Measurements from ENCODE around the gene GOLGA2. TPM values are rescaled to one million over a fixed set of nuclear protein-coding genes. Genes with fewer than 3 reads are reported as not detected.

Gene GOLGA2
- total RNA-seq, 3 donors from 2014 or later: 87.7 to 121 (median 97.5) TPM

DNA sequence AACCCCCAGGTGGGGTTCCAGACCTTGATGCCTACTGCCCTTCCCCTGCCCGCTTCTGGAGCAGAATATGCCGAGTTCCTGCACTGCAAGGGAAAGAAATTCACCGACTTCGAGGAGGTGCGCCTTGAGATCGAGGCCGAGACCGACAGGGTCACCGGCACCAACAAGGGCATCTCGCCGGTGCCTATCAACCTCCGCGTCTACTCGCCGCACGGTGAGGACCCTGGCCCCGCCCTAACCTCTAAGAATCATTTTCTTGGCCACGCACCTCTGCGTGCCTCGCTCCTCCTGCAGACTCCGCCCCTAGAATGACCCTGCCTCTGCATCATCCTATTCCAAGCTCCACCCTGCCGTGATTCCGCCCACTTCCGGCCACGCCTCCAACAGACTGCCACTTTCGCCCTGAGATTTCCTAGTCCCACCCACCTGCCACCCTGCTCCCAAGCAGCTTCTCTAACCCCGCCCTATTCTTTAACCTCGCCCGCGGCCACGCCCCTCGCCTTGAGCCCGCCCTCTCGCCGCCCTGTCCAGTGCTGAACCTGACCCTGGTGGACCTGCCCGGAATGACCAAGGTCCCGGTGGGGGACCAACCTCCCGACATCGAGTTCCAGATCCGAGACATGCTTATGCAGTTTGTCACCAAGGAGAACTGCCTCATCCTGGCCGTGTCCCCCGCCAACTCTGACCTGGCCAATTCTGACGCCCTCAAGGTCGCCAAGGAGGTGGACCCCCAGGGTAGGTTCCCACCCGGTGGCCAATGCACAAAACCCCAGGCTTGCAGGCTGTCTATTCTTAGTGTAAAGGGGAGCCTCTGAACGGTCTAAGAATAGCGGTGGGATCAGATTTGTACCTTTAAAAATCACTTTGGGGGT, 57.1 kb downstream of the GOLGA2 start:
- H3K9me3 ChIP-seq: no peaks in the 10 kb centered on the region
- intact Hi-C loops (cut with DNase I; ENCODE audit: low total_unique reads): loop anchor here (5.0 kb wide), 1 partner anchor 534 kb away; no protein-coding TSS in a partner anchor
- peak; percentile 95 to 96 for DNase-seq (ENCODE audit: low spot score in 2 of 2)
- no peaks in the 10 kb centered on the region for H3K36me3 ChIP-seq
- H3K27me3 ChIP-seq: no peaks in the 10 kb centered on the region
- no peak for TF ChIP-seq POLR2A (IDR thresholded peaks at IDR 0.05)
- TF ChIP-seq CTCF (IDR thresholded peaks at IDR 0.05): peak in 2 of 3 donors; percentile 18 to 19
- peak overlapping the region; percentile 23 to 63 (median 38) for H3K4me3 ChIP-seq
- no peaks in the 10 kb centered on the region for H3K4me1 ChIP-seq
- peak overlapping the region; percentile 35 to 53 for H3K27ac ChIP-seq

DNA sequence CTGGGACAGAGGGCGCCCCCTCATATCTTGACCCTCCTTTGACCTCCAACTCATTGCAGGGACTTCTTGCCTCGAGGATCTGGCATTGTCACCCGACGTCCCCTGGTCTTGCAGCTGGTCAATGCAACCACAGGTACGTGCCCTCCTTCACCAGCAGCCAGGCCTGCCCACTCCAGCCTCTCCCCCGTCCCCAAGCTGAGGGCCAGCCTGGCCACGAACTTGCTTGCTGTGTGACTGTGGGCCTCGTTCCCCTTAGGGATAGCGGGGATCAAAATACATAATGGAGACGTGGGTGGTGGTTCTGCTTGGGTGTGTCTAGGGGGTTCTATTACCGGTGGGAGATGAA, 57.7 kb downstream of the GOLGA2 start:
- intact Hi-C loops (cut with DNase I; ENCODE audit: low total_unique reads): loop anchor here (5.0 kb wide), 1 partner anchor 534 kb away; no protein-coding TSS in a partner anchor
- Histone ChIP-seq H3K36me3 (no peaks in the 10 kb centered on the region), H3K27ac (peak overlapping the region; percentile 35 to 53), H3K9me3 (no peaks in the 10 kb centered on the region), H3K27me3 (no peaks in the 10 kb centered on the region), H3K4me3 (peak overlapping the region; percentile 23 to 63 (median 38)), H3K4me1 (no peaks in the 10 kb centered on the region)
- no peak for DNase-seq (ENCODE audit: low spot score in 2 of 2)
- TF ChIP-seq POLR2A (IDR thresholded peaks at IDR 0.05) (no peak), CTCF (IDR thresholded peaks at IDR 0.05) (no peak), POLR2AphosphoS5 (IDR thresholded peaks at IDR 0.05) (no peak)

DNA sequence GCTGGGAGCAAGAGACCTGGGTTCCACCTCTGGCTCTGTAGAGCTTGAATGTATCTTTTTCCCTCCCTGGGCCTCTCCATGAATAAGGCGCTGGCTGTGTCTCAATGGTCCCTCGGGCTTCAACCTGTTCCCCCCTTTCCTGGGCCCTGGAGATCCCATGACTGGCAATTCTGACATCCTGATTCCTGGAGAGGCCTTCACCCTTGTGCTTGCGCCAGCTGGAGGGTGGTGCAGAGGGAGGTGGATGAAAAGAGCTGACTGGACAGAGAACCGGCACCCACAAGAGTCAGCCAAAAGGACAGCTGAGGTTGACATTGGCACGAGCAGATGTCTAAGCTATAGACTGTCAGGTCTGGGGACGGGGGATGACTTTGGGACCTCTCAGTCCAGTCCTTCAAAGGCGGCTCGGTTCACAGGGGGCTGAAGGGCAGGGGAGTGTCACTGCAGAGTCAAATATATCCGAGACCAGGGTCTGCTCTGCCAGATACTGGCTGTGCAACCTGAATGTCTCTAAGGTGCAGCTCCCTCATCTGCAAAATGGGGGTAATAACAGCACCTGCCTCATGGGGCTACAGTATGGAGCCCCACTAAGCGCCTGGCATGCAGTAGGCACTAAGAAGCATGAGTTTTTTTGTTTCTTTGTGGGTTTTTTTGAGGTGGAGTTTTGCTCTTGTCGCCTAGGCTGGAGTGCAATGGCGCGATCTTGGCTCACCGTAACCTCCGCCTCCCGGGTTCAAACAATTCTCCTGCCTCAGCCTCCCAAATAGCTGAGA, 58.8 kb downstream of the GOLGA2 start:
- intact Hi-C loops (cut with DNase I; ENCODE audit: low total_unique reads): loop anchor here (5.0 kb wide), 1 partner anchor 535 kb away; no protein-coding TSS in a partner anchor
- H3K4me3 ChIP-seq: no peak overlapping the region
- TF ChIP-seq CTCF (IDR thresholded peaks at IDR 0.05) (no peak), POLR2A (IDR thresholded peaks at IDR 0.05) (no peak), POLR2AphosphoS5 (IDR thresholded peaks at IDR 0.05) (no peak)
- DNase-seq (ENCODE audit: low spot score in 2 of 2): no peak
- H3K27me3 ChIP-seq: no peaks in the 10 kb centered on the region
- no peaks in the 10 kb centered on the region for H3K36me3 ChIP-seq
- H3K9me3 ChIP-seq: no peaks in the 10 kb centered on the region
- H3K4me1 ChIP-seq: no peaks in the 10 kb centered on the region
- peak overlapping the region; percentile 19 to 71 for H3K27ac ChIP-seq

DNA sequence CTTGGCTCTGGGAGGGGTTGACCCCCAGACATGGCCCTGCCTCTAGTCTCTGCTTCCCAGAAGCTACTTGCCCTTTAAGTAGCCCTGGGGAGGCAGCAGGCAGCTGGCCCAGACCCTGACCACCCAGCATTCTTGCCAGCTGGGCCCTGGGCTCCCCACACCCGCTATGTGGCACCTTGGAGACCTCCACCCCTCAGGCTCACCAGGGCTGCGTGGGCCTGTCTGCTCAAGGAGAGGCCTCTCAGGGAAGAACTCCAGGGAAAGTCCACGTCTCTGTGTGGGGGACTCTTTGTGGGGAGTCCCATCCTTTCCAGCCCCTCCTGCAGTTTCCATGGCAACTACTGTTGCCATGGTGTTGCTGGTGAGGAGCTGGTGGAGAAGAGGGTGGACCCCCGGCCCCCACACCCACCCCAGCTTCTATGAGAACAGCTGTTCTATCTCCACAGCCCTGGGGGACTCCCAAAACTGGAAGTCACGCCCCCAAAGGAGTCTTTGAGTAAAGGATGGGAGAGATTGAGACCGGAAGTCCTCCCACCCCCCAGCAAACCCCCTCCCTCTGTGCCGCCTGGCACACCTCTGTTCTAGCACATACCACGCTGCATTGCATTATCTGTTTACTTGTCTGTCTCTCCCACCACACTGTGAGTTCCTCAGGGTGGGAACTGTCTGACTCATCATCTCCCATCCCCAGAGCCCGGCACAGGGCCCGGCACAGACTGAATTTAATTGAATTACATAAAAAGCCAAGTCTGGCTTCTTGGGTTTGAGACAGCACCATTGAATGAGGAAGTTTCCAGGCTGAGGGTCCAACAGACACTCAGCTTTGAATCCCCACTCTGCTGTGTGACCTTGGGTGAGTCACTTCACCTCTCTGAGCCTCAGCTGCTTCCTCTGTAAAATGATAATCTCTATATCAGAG, 60.1 kb downstream of the GOLGA2 start:
- DNase-seq (ENCODE audit: low spot score in 2 of 2): no peak
- intact Hi-C loops (cut with DNase I; ENCODE audit: low total_unique reads): loop anchor here (5.0 kb wide), 1 partner anchor 537 kb away; no protein-coding TSS in a partner anchor
- H3K36me3 ChIP-seq: no peaks in the 10 kb centered on the region
- no peaks in the 10 kb centered on the region for H3K9me3 ChIP-seq
- TF ChIP-seq POLR2AphosphoS5 (IDR thresholded peaks at IDR 0.05) (no peak), POLR2A (IDR thresholded peaks at IDR 0.05) (no peak), CTCF (IDR thresholded peaks at IDR 0.05) (no peak)
- H3K27ac ChIP-seq: peak overlapping the region; percentile 71 to 85
- H3K4me3 ChIP-seq: no peak overlapping the region
- H3K27me3 ChIP-seq: no peaks in the 10 kb centered on the region
- H3K4me1 ChIP-seq: no peaks in the 10 kb centered on the region
